G401.6 (cell line): ENCODE data around the gene HMCN1.

Experiments used
- FAIRE-seq: peaks from 2 replicates; lab custom pipeline; 2012; peaks lifted over from hg19 to GRCh38; lab: Jason Lieb, UNC

The HMCN1 gene

DNA sequence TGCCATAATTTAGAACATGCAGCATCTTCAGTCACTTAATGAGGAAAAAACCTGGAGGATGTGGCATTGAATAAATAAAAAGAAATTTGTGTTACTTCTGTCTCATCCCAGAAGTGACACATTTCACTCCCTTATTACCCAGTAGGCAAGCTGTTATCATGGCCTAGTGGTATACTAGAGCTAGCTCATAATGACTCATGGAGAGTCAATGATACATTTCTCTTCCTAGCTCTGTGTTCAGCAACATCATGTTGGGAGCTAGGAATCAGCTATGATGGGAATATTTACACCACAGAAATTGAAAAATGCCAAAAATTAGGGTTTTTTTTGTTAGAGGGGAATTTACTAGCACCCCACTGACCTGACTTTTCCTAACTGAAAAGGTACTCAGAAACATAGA is 182.7 kb downstream of the HMCN1 start:
- no peak for FAIRE-seq

GRCh38 chr1:185917646-185918045 is 183.5 kb downstream of the HMCN1 start:
- FAIRE-seq, result no peak

- FAIRE-seq, result no peak
Observed at GRCh38 chr1:185920602-185921001, 186.4 kb downstream of the HMCN1 start.

GRCh38 chr1:185921636-185922035 is 187.4 kb downstream of the HMCN1 start:
- no peak for FAIRE-seq

- no peak for FAIRE-seq
Observed at GRCh38 chr1:185926588-185926987, 192.4 kb downstream of the HMCN1 start.

DNA sequence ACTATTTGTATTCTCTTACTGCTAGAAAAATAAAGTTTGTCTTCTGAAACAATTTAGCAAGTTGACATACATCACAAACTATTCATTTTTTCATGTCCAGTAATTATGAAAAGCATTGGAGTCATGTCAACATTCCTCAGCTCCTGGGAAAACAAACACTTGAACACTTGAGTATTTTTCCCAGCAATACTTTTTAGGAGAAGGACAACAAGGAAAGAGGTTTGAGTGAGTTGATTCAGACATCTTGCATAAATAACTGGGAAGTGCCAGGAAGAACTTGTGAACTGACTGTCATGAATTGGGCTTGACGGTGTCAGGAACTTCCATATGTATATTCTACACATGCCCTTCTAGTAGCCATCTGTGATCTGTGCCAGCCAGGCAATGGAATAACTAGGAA is 195.6 kb downstream of the HMCN1 start:
- no peak for FAIRE-seq

GRCh38 chr1:185931438-185931837 is 197.2 kb downstream of the HMCN1 start:
- FAIRE-seq, result no peak

DNA sequence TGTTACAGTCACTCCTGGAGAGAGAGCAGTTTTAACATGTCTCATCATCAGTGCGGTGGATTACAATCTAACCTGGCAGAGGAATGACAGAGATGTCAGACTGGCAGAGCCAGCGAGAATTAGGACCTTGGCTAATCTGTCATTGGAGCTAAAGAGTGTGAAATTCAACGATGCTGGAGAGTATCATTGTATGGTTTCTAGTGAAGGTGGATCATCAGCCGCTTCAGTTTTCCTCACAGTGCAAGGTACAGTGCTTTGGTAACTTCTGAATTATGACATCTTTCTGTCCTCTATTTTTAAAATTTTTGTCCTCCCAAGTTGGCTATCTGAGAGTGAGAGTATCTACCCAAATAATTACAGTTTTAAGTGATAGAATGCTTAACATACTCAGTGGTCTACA is 199.4 kb downstream of the HMCN1 start:
- no peak for FAIRE-seq

DNA sequence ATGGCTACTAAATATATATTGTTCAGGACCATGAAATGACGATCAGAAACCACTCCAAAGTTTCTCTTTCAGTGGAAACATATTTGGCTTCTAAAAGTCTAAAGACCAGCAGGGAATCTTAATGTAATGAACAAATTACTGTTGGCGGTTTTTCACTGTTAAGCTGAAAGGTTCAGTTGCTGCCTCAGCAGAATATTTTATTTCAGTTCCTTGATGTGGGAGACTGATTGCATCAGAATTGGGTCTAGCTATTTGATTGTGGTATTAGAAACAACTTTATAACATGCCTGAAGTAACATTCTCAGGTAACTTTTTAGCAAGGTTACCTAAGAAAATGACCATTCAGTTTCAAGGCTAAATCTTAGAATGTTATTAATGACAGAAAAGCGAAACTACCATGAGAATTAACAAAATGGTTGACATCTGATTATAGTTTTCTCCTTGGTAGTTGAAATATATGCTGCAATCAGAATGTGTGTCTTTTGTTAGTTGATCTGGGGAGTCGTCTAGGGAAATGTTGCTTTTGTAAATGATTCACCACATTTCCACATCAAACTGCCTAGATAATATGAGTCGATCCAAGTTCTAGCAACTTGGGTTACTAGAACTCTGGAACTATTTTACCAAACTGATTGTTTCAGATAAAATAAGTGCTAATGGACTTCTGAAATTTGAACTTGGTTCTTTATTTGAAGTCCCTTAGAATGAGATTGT is 200.4 kb downstream of the HMCN1 start:
- no peak for FAIRE-seq

DNA sequence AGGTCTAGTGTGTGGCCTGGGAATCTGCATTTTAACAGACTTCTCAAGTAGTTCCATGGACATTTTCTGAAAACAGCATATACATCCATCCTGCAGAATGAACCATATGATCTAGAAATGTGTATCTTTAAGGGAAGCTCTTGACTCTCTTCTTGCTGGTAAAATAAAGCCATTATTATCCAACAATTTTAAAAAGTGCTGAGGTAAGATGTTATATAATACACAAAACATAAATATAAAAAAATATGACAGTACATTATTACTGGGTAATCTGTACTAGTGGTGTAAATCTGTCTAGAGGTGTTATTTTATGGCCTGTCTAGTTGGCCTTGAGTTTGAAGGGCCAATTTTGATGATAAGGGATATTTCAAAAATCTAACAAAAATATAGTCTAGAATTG is 201.2 kb downstream of the HMCN1 start:
- FAIRE-seq, result no peak

GRCh38 chr1:185936641-185937040 is 202.4 kb downstream of the HMCN1 start:
- FAIRE-seq, result no peak

DNA sequence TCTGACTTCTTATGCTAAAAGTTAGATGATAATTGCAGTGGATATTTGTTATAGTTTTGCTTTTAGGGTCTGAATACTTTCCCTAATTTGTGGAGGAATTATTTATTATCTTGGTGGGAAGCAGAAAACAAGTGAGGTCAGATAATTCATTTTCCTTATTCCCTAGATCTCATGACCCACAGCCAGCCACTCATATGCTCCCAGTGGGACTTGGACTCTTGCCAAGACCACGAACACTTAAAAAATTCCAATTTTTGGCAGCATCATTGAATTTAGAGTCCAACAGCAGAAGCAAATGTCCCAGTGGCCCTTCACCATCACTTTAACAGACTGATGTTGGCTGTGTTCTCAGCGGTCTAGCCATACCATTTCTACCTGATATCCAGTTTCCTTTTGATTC is 204.2 kb downstream of the HMCN1 start:
- no peak for FAIRE-seq

DNA sequence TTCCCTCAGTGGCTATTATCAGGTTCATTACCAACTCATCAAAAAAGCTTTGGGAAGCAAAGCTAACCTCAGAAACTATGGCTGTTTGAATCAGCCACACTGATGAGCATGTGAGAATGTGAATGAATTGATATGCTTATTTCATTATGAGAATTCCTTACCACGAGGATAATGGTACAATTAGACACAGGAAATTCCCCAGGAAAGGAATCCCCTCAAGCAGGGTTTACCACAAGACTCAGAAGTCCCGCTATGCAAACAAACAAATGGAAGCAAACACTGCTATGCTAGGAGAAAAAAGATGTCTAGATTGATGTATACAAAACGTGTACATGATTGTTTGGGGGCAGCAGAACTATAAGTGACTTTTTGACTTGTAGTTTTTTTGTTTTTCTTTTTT is 205.0 kb downstream of the HMCN1 start:
- FAIRE-seq, result no peak

- no peak for FAIRE-seq
Observed at GRCh38 chr1:185942961-185943360, 208.8 kb downstream of the HMCN1 start.

DNA sequence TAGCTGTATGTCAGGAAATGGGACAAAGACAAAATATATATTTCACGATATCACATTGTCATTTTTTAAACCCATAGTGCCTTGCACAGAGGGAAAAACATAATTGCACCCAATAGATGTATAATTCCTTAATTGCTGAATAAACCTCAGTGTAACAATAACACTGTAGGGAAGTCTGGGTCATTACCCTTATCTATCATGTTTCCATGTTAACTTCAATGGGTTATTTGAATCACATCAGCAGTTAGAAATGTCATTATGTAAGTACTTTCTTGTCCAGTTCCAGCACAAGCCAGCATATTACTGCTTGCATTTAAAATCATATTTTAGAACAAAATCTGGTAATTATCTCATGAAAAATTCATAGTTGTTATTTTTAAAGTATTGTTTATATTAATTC is 222.7 kb downstream of the HMCN1 start:
- FAIRE-seq, result no peak

DNA sequence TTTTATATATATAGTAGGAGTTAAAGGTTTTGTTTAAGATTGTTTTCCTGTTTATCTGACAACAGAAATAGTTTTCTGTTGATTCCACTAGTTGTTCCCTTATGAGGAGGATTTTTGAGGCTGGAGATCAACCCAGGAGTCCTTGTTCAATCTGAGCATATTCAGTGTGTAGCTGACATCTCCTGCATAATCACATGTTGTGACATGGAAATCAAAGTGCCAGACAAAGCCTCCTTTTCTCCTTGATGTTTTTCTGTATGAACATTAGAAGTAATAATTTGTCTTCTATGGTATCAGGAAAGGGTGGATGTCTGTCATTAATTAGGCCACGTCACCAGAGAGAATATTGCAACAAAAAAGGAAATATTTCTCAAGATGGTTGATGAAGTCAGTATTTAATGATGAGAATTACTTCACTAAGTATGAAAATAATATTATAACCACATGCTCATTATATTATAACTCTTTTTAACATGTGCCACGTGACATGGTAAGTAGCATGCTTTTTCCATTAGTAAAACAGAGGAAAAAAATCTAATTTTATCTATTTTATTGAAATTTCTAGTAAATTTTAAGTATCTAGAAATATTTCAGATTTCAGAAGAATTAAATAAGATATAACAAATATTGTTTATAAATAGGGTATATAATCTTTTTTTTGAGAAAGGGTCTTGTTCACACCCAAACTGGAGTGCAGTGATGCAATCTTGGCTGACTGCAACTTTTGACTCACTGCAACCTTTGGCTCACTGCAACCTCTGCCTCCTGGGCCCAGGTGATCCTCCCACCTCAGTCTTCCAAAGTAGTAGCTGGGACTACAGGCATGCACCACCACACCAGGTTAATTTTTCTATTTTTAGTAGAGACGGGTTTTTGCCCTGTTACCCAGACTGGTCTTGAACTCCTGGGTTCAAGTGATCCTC is 223.5 kb downstream of the HMCN1 start:
- no peak for FAIRE-seq

GRCh38 chr1:185960422-185961321 is 226.5 kb downstream of the HMCN1 start:
- no peak for FAIRE-seq

DNA sequence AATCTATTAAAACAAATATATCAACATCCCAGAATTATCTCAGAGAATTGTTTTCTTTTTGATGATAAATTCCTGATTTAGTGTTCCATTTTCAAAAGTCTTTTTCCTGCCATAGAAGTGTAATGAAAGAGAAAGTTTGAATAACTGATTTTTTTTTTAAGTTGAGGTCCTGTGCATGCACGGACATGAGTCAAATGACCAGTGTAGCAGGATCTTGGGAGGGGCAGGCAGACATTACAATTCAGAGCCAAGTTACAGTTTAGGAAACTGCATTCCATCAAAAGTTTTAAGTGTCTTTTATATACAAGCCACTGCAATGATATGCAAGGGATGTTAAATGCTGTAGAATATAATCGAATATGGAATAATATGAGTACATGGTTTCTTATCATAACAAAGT is 227.5 kb downstream of the HMCN1 start:
- no peak for FAIRE-seq

- FAIRE-seq, result no peak
Observed at GRCh38 chr1:185964946-185965345, 230.8 kb downstream of the HMCN1 start.

DNA sequence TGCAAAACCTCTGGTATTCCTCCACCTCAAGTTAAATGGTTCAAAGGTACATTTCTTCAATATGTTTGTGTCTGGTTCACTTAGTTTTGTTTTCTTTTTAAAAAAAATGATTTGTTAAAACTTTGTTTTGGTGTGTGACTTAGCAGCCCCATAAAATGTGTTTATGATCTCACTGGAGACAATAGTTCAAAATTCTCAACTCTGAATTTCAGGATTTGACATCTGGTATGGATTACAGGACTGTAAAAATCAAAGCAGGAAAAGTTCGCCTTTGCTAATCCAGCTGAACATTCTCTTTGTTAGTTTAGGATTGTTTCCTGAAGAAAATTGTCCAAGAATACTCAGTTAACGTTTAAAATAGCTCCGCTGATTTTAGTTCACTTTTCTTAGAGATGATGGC is 231.7 kb downstream of the HMCN1 start:
- FAIRE-seq, result no peak

DNA sequence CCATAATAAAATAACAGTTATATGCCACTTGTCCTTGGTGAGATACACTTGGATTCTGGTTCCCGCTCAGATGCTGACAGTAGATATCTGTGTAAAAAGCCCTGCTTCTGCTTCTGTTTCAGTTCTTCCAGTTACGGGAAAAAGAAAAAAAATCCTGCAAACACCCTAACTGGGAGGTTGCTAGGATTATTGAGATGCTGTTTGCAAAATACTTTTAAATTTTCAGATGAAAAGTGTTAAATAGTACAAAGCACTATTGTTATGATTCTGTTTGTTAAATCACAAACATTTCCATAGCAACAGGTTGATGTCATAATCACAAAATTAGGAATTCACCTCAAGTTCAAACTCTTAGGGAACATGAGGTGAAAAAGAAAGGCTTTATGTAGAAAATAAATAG is 232.3 kb downstream of the HMCN1 start:
- FAIRE-seq, result no peak

DNA sequence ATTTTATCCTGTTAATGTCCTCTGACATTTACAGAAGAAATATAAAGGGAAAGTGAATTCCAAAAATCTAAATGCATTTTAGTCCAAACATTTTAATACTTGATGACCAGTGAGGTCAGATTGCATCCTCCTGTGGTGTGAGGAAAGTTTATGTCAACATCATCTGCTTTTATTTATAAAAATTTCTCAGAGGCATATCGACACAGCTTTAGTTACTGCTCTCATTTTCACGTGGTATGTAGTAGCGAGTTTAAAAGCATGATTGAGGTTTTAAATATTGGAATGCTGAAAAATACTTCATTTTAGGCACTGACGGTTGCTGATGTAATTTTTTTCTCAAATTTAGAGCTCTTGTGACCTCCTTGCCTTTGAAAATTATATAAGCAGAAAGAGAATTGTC is 234.8 kb downstream of the HMCN1 start:
- no peak for FAIRE-seq

DNA sequence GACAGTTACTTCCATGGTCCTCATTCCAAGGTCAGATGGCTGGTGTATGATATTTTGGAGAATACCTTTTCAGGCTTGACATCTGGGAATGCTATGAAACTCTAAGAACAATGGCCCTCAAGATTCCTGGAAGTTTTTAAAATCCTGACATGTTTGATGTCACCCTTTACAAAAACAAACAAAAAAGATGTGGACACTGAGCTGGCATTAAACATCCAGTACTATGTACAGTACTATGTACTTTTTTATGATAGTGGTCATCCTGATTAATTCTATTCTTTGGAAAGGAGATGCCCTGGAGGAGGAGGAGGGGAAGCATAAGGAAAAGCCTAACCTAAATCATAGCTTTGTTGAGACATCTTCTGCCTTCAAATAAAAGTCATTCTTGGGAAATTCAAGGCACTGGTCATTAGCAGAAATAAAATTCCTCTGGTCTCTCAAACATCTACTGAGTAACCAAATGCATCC is 235.4 kb downstream of the HMCN1 start:
- FAIRE-seq, result no peak
